K562 (cell line): ENCODE results near the gene LAMA5. TPM values are rescaled to one million over a fixed set of nuclear protein-coding genes. Genes with fewer than 3 reads are reported as not detected.

Source experiments
- BCOR ChIP-seq: fragments of 450-650 bp; IDR thresholded peaks from 2 replicates; pipeline ENCODE4 v1.6.1; 2016
- HNRNPUL1 ChIP-seq: fragments of 200-400 bp; formaldehyde crosslinking; IDR thresholded peaks from 2 replicates; pipeline ENCODE4 v1.6.1; 2017; ENCODE audit warnings: low read length
- IRF2 ChIP-seq: sonication (generic); formaldehyde crosslinking; IDR thresholded peaks from 2 replicates; pipeline ENCODE4 v1.8.1; 2022; ENCODE audit warnings: mild to moderate bottlenecking, missing genetic modification reagents
- MTA1 ChIP-seq: fragments of 450-650 bp; IDR thresholded peaks from 2 replicates; pipeline ENCODE4 v1.6.1; 2017; ENCODE audit warnings: borderline replicate concordance
- TAF1 ChIP-seq: IDR thresholded peaks from 2 replicates; pipeline ENCODE4 v1.6.1; 2011; ENCODE audit warnings: mild to moderate bottlenecking, low read length, moderate library complexity; ENCODE audit not compliant: insufficient read depth, control insufficient read depth, severe bottlenecking; ENCODE audit errors: extremely low read depth
- TAF9B ChIP-seq: fragments of 450-650 bp; IDR thresholded peaks from 2 replicates; pipeline ENCODE4 v1.6.1; 2018; ENCODE audit warnings: mild to moderate bottlenecking; ENCODE audit not compliant: partially characterized antibody
- ZNF316 ChIP-seq: fragments of 450-650 bp; IDR thresholded peaks from 2 replicates; pipeline ENCODE4 v1.6.1; 2016
- polyA plus RNA-seq, 8 experiments: library from polyadenylated mRNA; depleted of rRNA in 4 of 8; stranded (reverse) in 5 of 8; unstranded in 3 of 8; fragments of >200 nt; fragmentation: Nextera tagmentation in 2 of 8; fragmentation: Illumina TruSeq in 1 of 8; extraction: Ambion mirVana in 2 of 8; extraction: Trizol in 1 of 8; gene quantifications; 2 replicates each; pipeline versions ENCODE4 v1.2.1 to v1.2.3, GENCODE V29; 2011 to 2014; ENCODE audit warnings: inconsistent platforms in 1 of 8, missing spikeins in 1 of 8
- total RNA-seq, 7 experiments: library from RNA; depleted of rRNA in 6 of 7; stranded (reverse); fragments of >200 nt in 6 of 7; fragmentation: Illumina TruSeq in 2 of 7; extraction: Trizol in 2 of 7; gene quantifications; 2 replicates each; pipeline versions ENCODE4 v1.2.1 to v1.2.3, GENCODE V29; 2011 to 2021; ENCODE audit warnings: low replicate concordance in 1 of 7
- TF ChIP-seq, protein P1 (sequence below): sonication (generic); formaldehyde crosslinking; IDR thresholded peaks from 2 replicates; pipeline ENCODE4 v1.8.0; 2023; ENCODE audit warnings: mild to moderate bottlenecking, missing genetic modification reagents

LAMA5 gene
- total and polyA plus RNA-seq, 9 of the 15 experiments (the other 6 are each of a cell fraction or from before 2014, with no cell fraction given): 0.31 to 101 (median 7.8) TPM

DNA sequence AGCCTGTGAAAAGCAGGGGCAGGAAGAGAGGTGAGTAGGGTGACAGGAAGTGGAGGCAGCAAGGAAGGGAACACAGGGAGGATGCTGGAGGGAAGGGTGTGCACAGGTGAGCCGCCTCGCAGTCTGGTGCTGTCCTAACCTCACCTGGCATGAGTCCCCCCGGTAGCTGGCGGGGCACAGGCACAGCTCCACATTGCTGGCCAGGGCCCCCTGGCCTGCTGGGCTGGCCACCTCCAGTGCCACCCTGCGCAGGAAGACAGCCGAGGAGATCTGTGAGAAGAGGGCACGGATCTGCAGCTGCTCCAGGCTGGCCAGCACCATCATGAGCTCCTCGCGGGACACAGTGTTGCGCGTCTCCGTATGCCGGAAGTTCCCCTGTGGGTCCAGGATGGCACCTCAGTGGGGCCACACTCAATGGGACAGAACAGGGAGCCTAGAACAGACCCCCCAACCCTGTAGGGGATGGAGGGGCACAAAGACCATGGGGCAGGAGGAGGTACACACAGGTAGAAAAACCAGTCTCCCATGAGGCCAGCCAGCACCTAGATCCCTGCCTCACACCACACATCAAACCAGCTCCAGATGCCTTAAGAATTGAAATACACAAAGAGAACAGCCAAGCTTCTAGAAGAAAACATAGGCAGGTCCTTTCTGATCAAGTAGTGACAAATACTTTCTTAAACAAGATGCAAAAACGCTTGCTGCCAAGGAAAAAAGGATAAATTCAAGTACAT, 41.8 kb downstream of the LAMA5 start (continued):
- no peak for TF ChIP-seq HNRNPUL1
- no peak for TF ChIP-seq TAF9B
- no peak for TF ChIP-seq BCOR
- no peak for TF ChIP-seq TAF1
- TF ChIP-seq, protein P1, sequence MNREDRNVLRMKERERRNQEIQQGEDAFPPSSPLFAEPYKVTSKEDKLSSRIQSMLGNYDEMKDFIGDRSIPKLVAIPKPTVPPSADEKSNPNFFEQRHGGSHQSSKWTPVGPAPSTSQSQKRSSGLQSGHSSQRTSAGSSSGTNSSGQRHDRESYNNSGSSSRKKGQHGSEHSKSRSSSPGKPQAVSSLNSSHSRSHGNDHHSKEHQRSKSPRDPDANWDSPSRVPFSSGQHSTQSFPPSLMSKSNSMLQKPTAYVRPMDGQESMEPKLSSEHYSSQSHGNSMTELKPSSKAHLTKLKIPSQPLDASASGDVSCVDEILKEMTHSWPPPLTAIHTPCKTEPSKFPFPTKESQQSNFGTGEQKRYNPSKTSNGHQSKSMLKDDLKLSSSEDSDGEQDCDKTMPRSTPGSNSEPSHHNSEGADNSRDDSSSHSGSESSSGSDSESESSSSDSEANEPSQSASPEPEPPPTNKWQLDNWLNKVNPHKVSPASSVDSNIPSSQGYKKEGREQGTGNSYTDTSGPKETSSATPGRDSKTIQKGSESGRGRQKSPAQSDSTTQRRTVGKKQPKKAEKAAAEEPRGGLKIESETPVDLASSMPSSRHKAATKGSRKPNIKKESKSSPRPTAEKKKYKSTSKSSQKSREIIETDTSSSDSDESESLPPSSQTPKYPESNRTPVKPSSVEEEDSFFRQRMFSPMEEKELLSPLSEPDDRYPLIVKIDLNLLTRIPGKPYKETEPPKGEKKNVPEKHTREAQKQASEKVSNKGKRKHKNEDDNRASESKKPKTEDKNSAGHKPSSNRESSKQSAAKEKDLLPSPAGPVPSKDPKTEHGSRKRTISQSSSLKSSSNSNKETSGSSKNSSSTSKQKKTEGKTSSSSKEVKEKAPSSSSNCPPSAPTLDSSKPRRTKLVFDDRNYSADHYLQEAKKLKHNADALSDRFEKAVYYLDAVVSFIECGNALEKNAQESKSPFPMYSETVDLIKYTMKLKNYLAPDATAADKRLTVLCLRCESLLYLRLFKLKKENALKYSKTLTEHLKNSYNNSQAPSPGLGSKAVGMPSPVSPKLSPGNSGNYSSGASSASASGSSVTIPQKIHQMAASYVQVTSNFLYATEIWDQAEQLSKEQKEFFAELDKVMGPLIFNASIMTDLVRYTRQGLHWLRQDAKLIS: no peak
- no peak for TF ChIP-seq ZNF316
- no peak for TF ChIP-seq IRF2 (CRISPR knock-in tag)
- TF ChIP-seq MTA1: no peak
